Measurements from ENCODE around the gene DRAM2. TPM values are rescaled to one million over a fixed set of nuclear protein-coding genes. Genes with fewer than 3 reads are reported as not detected.
A peak's percentile ranks its signal among the peaks of the same experiment; 100 is the strongest.

The DRAM2 gene
- total and polyA plus RNA-seq, 9 of the 15 experiments (the other 6 are each of a cell fraction or from before 2014, with no cell fraction given): 29.0 to 161 (median 53.5) TPM

- TF ChIP-seq ZNF398 (CRISPR knock-in tag; IDR thresholded peaks at IDR 0.05): no peak
- TF ChIP-seq FOSL1 (tag; conservative IDR thresholded peaks at IDR 0.05): peak; percentile 52
- no peak for TF ChIP-seq ZBTB26 (CRISPR knock-in tag; IDR thresholded peaks at IDR 0.05)
- no peak for TF ChIP-seq TFAM (CRISPR knock-in tag; conservative IDR thresholded peaks at IDR 0.05)
- TF ChIP-seq RFX1 (IDR thresholded peaks at IDR 0.05): peak; percentile 36; the same call in 1 of the 2 replicates
- TF ChIP-seq BRF1 (IDR thresholded peaks at IDR 0.05; ENCODE audit: borderline replicate concordance, extremely low read depth, insufficient read length): no peak
- TF ChIP-seq SFPQ (IDR thresholded peaks at IDR 0.05; ENCODE audit: low read depth, low read length): no peak
- no peak for TF ChIP-seq RBM17 (IDR thresholded peaks at IDR 0.05; ENCODE audit: borderline replicate concordance, low read depth, low read length)
- no peak for TF ChIP-seq CHD7 (IDR thresholded peaks at IDR 0.05; ENCODE audit: low read depth, low read length)
These were observed 37.8 kb downstream of the DRAM2 start (continued) for GRCh38 chr1:111101854-111102642.

Measured in K562 (cell line).